GM23338 (cell line): ENCODE results near the gene FREY1.

Source experiments
- CREB1 ChIP-seq: fragments of 250-450 bp; sonication (Bioruptor Pico); IDR thresholded peaks from 2 replicates; pipeline ENCODE4 v1.5.0; 2020; ENCODE audit warnings: low read depth, mild to moderate bottlenecking, moderate library complexity
- EZH2 ChIP-seq: fragments of 200-600 bp; sonication (generic); IDR thresholded peaks from one replicate; pipeline ENCODE4 v1.8.0; 2017; ENCODE audit warnings: antibody characterized with exemption, mild to moderate bottlenecking, low read depth; ENCODE audit not compliant: unreplicated experiment
- EZH2phosphoT487 ChIP-seq: fragments of 200-600 bp; sonication (generic); IDR thresholded peaks from one replicate; pipeline ENCODE4 v1.8.1; 2018; ENCODE audit warnings: antibody characterized with exemption; ENCODE audit not compliant: unreplicated experiment
- POLR2AphosphoS5 ChIP-seq: IDR thresholded peaks from 2 replicates; pipeline ENCODE4 v1.6.1; 2016; ENCODE audit warnings: antibody characterized with exemption, low read depth
- ZNF331 ChIP-seq: fragments of 250-450 bp; sonication (Bioruptor Pico); IDR thresholded peaks from 2 replicates; pipeline ENCODE4 v1.5.0; 2020; ENCODE audit warnings: low read depth, mild to moderate bottlenecking, moderate library complexity
- TF ChIP-seq, protein P1 (sequence below), 2 experiments: fragments of 200-600 bp in 1 of 2; sonication (generic) in 1 of 2; conservative IDR thresholded peaks; 2 replicates each; pipeline versions ENCODE4 v1.5.1 to v1.6.1; 2016 to 2017; ENCODE audit warnings: antibody characterized with exemption in 2 of 2, low read depth in 2 of 2, mild to moderate bottlenecking in 2 of 2, moderate library complexity in 1 of 2
- TF ChIP-seq, protein P2 (sequence below): IDR thresholded peaks from one replicate; pipeline ENCODE4 v1.6.1; 2018; ENCODE audit warnings: antibody characterized with exemption; ENCODE audit not compliant: unreplicated experiment
- TF ChIP-seq, protein P3 (sequence below): IDR thresholded peaks from 2 replicates; pipeline ENCODE4 v1.6.1; 2016; ENCODE audit warnings: antibody characterized with exemption

DNA sequence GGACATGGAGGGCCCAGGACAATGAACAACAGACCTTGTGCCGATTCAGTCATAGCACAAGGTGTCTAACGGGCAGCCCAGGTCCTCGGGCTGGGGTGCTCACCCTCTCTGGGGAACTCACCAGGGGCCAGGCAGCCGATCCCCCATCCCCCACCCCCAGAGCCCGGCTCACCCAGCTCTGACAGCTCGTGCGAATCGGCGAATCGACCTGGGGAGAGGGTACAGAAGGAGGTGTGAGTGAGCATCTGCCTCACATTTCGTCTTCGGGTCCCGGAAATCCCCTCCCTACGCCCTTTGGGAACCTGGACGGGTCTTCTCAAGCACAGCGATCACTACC is 10.2 kb upstream of the FREY1 start:
- TF ChIP-seq EZH2phosphoT487 (no peak), CREB1 (no peak), EZH2 (no peak), POLR2AphosphoS5 (no peak), ZNF331 (no peak)
- TF ChIP-seq, protein P1, sequence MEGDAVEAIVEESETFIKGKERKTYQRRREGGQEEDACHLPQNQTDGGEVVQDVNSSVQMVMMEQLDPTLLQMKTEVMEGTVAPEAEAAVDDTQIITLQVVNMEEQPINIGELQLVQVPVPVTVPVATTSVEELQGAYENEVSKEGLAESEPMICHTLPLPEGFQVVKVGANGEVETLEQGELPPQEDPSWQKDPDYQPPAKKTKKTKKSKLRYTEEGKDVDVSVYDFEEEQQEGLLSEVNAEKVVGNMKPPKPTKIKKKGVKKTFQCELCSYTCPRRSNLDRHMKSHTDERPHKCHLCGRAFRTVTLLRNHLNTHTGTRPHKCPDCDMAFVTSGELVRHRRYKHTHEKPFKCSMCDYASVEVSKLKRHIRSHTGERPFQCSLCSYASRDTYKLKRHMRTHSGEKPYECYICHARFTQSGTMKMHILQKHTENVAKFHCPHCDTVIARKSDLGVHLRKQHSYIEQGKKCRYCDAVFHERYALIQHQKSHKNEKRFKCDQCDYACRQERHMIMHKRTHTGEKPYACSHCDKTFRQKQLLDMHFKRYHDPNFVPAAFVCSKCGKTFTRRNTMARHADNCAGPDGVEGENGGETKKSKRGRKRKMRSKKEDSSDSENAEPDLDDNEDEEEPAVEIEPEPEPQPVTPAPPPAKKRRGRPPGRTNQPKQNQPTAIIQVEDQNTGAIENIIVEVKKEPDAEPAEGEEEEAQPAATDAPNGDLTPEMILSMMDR (conservative IDR thresholded peaks at IDR 0.05; ENCODE audit: low read depth in 2 of 2): no peak
- TF ChIP-seq, protein P2, sequence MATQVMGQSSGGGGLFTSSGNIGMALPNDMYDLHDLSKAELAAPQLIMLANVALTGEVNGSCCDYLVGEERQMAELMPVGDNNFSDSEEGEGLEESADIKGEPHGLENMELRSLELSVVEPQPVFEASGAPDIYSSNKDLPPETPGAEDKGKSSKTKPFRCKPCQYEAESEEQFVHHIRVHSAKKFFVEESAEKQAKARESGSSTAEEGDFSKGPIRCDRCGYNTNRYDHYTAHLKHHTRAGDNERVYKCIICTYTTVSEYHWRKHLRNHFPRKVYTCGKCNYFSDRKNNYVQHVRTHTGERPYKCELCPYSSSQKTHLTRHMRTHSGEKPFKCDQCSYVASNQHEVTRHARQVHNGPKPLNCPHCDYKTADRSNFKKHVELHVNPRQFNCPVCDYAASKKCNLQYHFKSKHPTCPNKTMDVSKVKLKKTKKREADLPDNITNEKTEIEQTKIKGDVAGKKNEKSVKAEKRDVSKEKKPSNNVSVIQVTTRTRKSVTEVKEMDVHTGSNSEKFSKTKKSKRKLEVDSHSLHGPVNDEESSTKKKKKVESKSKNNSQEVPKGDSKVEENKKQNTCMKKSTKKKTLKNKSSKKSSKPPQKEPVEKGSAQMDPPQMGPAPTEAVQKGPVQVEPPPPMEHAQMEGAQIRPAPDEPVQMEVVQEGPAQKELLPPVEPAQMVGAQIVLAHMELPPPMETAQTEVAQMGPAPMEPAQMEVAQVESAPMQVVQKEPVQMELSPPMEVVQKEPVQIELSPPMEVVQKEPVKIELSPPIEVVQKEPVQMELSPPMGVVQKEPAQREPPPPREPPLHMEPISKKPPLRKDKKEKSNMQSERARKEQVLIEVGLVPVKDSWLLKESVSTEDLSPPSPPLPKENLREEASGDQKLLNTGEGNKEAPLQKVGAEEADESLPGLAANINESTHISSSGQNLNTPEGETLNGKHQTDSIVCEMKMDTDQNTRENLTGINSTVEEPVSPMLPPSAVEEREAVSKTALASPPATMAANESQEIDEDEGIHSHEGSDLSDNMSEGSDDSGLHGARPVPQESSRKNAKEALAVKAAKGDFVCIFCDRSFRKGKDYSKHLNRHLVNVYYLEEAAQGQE: no peak
- TF ChIP-seq, protein P3, sequence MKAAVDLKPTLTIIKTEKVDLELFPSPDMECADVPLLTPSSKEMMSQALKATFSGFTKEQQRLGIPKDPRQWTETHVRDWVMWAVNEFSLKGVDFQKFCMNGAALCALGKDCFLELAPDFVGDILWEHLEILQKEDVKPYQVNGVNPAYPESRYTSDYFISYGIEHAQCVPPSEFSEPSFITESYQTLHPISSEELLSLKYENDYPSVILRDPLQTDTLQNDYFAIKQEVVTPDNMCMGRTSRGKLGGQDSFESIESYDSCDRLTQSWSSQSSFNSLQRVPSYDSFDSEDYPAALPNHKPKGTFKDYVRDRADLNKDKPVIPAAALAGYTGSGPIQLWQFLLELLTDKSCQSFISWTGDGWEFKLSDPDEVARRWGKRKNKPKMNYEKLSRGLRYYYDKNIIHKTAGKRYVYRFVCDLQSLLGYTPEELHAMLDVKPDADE: no peak
